CD4-positive, alpha-beta T cell (primary cell): ENCODE measurements around the gene ADGRG2. TPM values are rescaled to one million over a fixed set of nuclear protein-coding genes. Genes with fewer than 3 reads are reported as not detected.

Experiments used
- ATAC-seq: fragments of 200-7000 bp; cut with Tn5 transposase; one replicate; pipeline ENCODE4 v1.10.0; 2022; ENCODE audit warnings: mild to moderate bottlenecking; ENCODE audit not compliant: poor library complexity
- CTCF ChIA-PET: fragments of 350-600 bp; sonication (Branson Sonifier 250); formaldehyde crosslinking; loops from one replicate; lab custom pipeline; 2021; ENCODE audit warnings: antibody characterized with exemption, inconsistent platforms; lab: Charles Lee
- POLR2A ChIA-PET: fragments of 350-600 bp; sonication (Branson Sonifier 250); formaldehyde crosslinking; loops from one replicate; lab custom pipeline; 2021; ENCODE audit warnings: antibody characterized with exemption, inconsistent platforms; lab: Charles Lee
- DNase-seq, 14 experiments: peaks; one replicate each; pipeline ENCODE4 v3.0.0-alpha.2; 2013 to 2020; ENCODE audit warnings: mixed read lengths in 2 of 14
- H3K27ac ChIP-seq, 2 donors: one replicate each; pipeline versions ENCODE4 v1.5.1 to v1.7.0; 2013; ENCODE audit warnings: low read length in 2 of 2, low read depth in 1 of 2, mild to moderate bottlenecking in 1 of 2
- H3K27me3 ChIP-seq, 2 experiments: 1 replicate in 1 of 2; 2 replicates in 1 of 2; pipeline versions ENCODE4 v1.6.1 to v1.7.0; 2013; ENCODE audit warnings: low read length in 2 of 2, control low read depth in 1 of 2, mild to moderate bottlenecking in 1 of 2, moderate library complexity in 1 of 2; ENCODE audit not compliant: insufficient read depth in 2 of 2, control insufficient read depth in 1 of 2
- H3K36me3 ChIP-seq: one replicate; pipeline ENCODE4 v1.6.1; 2013; ENCODE audit warnings: low read length, control low read depth; ENCODE audit not compliant: insufficient read depth
- H3K4me1 ChIP-seq: one replicate; pipeline ENCODE4 v1.6.1; 2013; ENCODE audit warnings: low read length, control low read depth; ENCODE audit not compliant: insufficient read depth
- H3K4me3 ChIP-seq: one replicate; pipeline ENCODE4 v1.5.1; 2013; ENCODE audit warnings: mild to moderate bottlenecking, low read length, moderate library complexity
- H3K9me3 ChIP-seq, 2 experiments: 1 replicate in 1 of 2; 2 replicates in 1 of 2; pipeline versions ENCODE4 v1.6.1 to v1.7.0; 2013; ENCODE audit warnings: low read length in 2 of 2, mild to moderate bottlenecking in 2 of 2, control low read depth in 1 of 2, moderate library complexity in 1 of 2; ENCODE audit not compliant: control insufficient read depth in 1 of 2, insufficient read depth in 1 of 2
- H3K27ac Mint-ChIP-seq: one replicate; pipeline ENCODE4 v1.8.0; 2020; ENCODE audit warnings: mixed read lengths
- H3K27me3 Mint-ChIP-seq: one replicate; pipeline ENCODE4 v1.8.0; 2021; ENCODE audit warnings: mixed read lengths
- H3K36me3 Mint-ChIP-seq: one replicate; pipeline ENCODE4 v1.8.0; 2021; ENCODE audit warnings: low read depth, mixed read lengths
- H3K4me1 Mint-ChIP-seq: one replicate; pipeline ENCODE4 v1.8.0; 2021; ENCODE audit warnings: low read depth, mixed read lengths
- H3K4me3 Mint-ChIP-seq: one replicate; pipeline ENCODE4 v1.8.0; 2020; ENCODE audit warnings: mild to moderate bottlenecking, mixed read lengths
- H3K9me3 Mint-ChIP-seq: one replicate; pipeline ENCODE4 v1.8.0; 2020; ENCODE audit warnings: mixed read lengths
- intact Hi-C, 2 experiments: fragments of 100-400 bp; cut with DNase I in 1 of 2; cut with micrococcal nuclease in 1 of 2; formaldehyde crosslinking; loops; one replicate each; pipeline versions ENCODE4 v1.15.1 to v1.9.0; 2023 to 2025; cut with DNase I, micrococcal nuclease
- total RNA-seq, 174 experiments: library from RNA in 2 of 174; stranded (reverse) in 2 of 174; gene quantifications; one replicate each; pipeline ENCODE4 v1.2.3 and lab custom pipeline; 2021 to 2026
- TF ChIP-seq, protein P1 (sequence below): fragments of 200-600 bp; IDR thresholded peaks from one replicate; pipeline ENCODE4 v1.8.0; 2022; ENCODE audit warnings: antibody characterized with exemption, mild to moderate bottlenecking

Gene ADGRG2
- total RNA-seq, 2 experiments from 2014 or later: not detected

GRCh38 chrX:19121466-19121865 lies 802 bp downstream of the ADGRG2 start:
- no peak overlapping the region for H3K4me3 ChIP-seq
- H3K36me3 ChIP-seq: no peaks in the 10 kb centered on the region
- DNase-seq (no peak), ATAC-seq (no peak)
- Mint-ChIP-seq H3K27me3 (peaks cover 52% of the 10 kb centered on the region), H3K36me3 (no peaks in the 10 kb centered on the region), H3K27ac (no peak overlapping the region), H3K4me1 (no peaks in the 10 kb centered on the region), H3K9me3 (no peaks in the 10 kb centered on the region), H3K4me3 (no peak overlapping the region)
- TF ChIP-seq, protein P1, sequence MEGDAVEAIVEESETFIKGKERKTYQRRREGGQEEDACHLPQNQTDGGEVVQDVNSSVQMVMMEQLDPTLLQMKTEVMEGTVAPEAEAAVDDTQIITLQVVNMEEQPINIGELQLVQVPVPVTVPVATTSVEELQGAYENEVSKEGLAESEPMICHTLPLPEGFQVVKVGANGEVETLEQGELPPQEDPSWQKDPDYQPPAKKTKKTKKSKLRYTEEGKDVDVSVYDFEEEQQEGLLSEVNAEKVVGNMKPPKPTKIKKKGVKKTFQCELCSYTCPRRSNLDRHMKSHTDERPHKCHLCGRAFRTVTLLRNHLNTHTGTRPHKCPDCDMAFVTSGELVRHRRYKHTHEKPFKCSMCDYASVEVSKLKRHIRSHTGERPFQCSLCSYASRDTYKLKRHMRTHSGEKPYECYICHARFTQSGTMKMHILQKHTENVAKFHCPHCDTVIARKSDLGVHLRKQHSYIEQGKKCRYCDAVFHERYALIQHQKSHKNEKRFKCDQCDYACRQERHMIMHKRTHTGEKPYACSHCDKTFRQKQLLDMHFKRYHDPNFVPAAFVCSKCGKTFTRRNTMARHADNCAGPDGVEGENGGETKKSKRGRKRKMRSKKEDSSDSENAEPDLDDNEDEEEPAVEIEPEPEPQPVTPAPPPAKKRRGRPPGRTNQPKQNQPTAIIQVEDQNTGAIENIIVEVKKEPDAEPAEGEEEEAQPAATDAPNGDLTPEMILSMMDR: no peak
- ChIA-PET CTCF (no interaction called here), POLR2A (no interaction called here)
- H3K27me3 ChIP-seq: peaks cover 10 to 22% of the 10 kb centered on the region in 2 experiments
- no peak overlapping the region for H3K27ac ChIP-seq
- H3K4me1 ChIP-seq: peaks cover 6% of the 10 kb centered on the region
- intact Hi-C loops: no loop called here
- no peaks in the 10 kb centered on the region for H3K9me3 ChIP-seq

- intact Hi-C loops: no loop called here
- POLR2A ChIA-PET: no interaction called here
- TF ChIP-seq, protein P1: no peak
- Mint-ChIP-seq H3K36me3 (no peaks in the 10 kb centered on the region), H3K4me3 (no peak overlapping the region), H3K9me3 (no peaks in the 10 kb centered on the region), H3K4me1 (no peaks in the 10 kb centered on the region), H3K27ac (no peak overlapping the region), H3K27me3 (peaks cover 51% of the 10 kb centered on the region)
- Histone ChIP-seq H3K4me1 (no peaks in the 10 kb centered on the region), H3K36me3 (no peaks in the 10 kb centered on the region), H3K27ac (no peak overlapping the region), H3K27me3 (no peaks in the 10 kb centered on the region), H3K9me3 (no peaks in the 10 kb centered on the region), H3K4me3 (no peak overlapping the region)
- CTCF ChIA-PET: no interaction called here
- DNase-seq: no peak
- ATAC-seq: no peak
These were observed 11.6 kb downstream of the ADGRG2 start for GRCh38 chrX:19110642-19111041.

DNA sequence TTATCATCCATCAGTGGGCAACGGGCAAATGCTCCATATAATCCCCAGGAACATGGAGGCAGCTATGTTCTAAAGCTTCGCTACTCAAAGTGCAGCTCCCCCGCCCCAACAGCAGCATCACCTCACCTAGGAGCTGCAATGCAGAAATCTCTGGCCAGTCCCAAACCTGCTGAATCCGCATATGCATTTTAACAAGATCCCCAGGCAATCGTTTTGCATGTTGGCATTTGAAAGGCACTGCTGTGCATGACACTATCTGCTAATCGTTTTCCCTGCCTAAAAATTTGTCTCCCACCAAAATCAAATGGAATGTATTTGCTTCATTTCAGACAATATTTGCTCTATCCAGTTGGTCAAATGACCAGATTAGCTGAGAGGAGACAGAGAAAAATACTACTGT lies 15.2 kb downstream of the ADGRG2 start:
- H3K27me3 ChIP-seq: no peaks in the 10 kb centered on the region
- no peak overlapping the region for H3K4me3 ChIP-seq
- intact Hi-C loops: no loop called here
- TF ChIP-seq, protein P1: no peak
- ChIA-PET POLR2A (no interaction called here), CTCF (no interaction called here)
- no peak overlapping the region for H3K27ac ChIP-seq
- Mint-ChIP-seq H3K27ac (no peak overlapping the region), H3K36me3 (no peaks in the 10 kb centered on the region), H3K27me3 (peaks cover 38% of the 10 kb centered on the region), H3K9me3 (no peaks in the 10 kb centered on the region), H3K4me1 (no peaks in the 10 kb centered on the region), H3K4me3 (no peak overlapping the region)
- H3K4me1 ChIP-seq: no peaks in the 10 kb centered on the region
- H3K36me3 ChIP-seq: no peaks in the 10 kb centered on the region
- no peak for ATAC-seq
- H3K9me3 ChIP-seq: no peaks in the 10 kb centered on the region
- no peak for DNase-seq
